OCI-M2 (cell line): Measurements from ENCODE around the gene SLC7A6.
"Not testable (repeated sequence)": the region's sequence is repeated elsewhere in the genome, so short reads cannot be mapped to it uniquely, and the experiment has no call there.

Experiments
- DNase-seq: peaks from one replicate; lab custom pipeline; 2025; ENCODE audit not compliant: unreplicated experiment; lab: John Stamatoyannopoulos, UW

Gene SLC7A6

GRCh38 chr16:68281368-68282063 lies 17.2 kb downstream of the SLC7A6 start:
- DNase-seq = no peak

GRCh38 chr16:68282064-68282452 lies 17.7 kb downstream of the SLC7A6 start:
- DNase-seq = no peak

DNA sequence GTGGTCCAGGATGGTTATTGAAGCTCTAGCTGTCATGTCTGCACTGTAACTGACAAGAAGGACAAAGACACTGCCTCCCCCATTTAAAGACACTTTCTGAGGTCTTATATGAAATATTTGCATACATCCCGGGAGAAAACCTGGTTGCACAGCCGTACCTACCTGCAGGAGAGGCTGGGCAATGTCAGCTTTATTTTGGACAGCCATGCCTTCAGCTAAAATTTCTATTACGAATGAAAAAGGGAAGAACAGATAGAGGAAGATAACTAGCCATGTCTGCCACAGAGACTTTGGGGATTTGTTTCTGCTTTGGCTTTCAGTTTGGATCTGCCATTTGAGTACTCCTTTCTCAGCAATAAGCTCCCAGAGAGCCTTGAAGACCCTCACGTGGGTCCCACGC lies 19.0 kb downstream of the SLC7A6 start:
- DNase-seq = no peak

GRCh38 chr16:68283801-68284598 lies 19.7 kb downstream of the SLC7A6 start:
- no peak for DNase-seq

GRCh38 chr16:68284847-68285246 lies 20.5 kb downstream of the SLC7A6 start:
- DNase-seq = no peak

DNA sequence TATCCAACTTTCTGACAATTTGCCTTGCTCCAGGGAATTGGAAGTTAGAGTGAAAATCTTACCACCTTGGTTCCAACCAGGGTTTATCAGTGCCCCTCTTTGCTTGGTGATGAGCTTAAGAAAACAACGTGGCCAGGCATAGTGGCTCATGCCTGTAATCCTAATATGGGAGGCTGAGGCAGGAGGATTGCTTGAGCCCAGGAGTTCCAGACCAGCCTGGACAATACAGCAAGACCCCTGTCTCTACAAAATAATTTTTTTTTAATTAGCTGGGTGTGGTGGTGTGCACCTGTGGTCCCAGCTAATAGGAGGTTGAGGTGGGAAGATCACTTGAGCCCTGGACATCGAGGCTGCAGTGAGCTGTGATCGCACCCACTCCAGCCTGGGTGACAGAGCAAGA lies 21.4 kb downstream of the SLC7A6 start:
- DNase-seq = no peak

DNA sequence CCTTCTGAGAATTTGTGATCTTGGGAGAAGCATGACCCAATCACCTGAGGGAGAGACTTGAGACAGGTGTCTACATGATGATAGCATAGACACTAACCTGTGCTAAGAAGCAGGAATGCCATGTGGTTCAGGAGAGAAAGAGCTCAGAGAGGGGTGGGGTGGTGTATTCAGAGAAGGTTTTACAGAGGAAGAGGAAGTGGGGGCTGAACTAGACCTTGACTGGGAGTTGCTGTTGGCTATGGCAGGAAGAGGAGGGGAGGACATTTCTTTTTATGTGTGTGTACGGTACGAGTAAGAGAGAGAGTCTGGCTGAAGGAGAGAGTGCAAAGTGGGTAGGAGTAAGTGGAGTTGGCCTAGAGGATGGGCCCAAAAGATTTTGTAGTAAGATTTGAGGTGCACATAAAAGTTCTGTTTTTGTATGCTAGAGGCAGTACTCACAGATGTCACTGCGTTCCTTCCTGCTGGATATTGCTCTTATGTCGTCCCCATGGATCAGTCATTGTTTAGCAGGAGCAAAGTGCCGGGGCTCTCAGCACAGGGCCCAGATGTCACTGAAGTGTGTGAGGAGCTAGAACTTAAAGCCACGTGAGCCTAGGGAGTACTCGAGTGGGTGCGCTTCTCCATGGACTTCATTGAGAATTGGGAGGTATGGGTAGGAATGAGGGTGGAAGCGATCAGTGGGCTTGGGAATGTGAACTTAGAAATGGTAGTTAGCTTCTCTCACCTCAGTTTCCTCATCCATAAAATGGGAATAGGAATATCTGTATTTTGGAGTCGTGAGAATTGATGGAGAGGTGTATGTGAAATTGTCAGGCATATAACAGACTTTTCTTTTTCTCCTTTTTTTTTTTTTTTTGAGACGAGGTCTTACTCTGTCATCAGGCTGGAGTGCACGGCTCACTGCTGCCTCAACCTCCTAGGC lies 22.1 kb downstream of the SLC7A6 start:
- no peak for DNase-seq

DNA sequence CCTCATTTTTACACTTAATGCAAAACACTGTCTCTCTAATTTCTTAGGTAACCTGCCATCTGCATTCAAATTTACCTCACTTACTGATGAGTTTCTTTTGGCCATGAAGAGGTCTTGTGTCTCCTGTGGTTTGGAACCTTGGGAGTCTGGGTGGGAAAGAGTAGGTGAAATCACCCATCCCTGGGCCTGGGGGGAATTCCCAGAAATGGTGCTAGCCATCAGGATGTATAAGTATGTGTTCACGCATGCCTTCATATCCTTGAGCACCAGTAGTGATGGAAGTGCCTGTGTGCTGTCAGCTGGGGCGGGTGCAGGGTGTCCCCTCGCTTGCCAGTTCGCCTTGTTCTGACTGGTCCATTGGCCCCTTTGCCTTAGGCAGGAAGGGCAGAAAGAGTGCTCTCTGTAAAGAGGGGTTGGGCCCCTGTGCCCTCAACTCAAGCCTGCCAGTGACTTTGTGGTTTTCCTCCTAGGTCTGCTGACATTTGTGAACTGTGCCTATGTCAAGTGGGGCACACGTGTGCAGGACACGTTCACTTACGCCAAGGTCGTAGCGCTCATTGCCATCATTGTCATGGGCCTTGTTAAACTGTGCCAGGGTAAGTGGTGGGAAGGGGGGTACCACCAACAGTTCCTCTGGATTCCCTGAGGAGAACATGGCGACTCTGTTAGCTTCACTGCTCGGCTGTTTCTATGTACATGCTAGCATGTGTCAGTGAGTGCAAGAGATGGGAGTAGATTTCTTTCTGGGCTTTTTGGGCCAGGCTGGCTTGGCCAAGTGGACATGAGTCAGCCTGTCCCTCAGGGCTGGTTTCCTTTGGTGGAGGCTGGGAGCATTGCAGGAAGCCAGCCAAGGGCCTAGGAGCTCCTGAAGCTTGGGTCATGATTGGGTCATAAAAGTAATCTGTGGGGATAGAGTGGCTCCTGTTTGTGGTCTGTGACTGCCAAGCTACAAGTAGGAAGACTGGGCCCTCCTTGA lies 23.2 kb downstream of the SLC7A6 start:
- DNase-seq = no peak

GRCh38 chr16:68288252-68288650 lies 23.9 kb downstream of the SLC7A6 start:
- DNase-seq = no peak

GRCh38 chr16:68288796-68289195 lies 24.5 kb downstream of the SLC7A6 start:
- DNase-seq = not testable (repeated sequence)

DNA sequence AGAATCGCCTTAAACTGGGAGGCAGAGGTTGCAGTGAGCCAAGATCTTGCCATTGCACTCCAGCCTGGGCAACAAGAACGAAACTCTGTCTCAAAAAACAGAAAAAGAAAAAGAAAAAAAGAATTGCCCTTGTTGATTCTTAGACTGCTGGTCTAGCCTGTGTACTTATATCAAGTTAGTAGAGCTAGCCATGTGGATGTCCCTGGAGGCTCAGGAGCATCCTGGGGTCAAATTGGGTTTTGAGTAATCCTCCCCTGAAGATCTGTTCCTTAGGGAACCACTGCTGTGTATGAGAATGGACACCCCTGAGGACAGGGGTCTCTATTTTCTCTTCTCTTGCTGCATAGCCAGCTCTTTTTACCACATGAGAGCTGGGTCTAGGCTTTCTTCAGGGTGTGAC lies 24.9 kb downstream of the SLC7A6 start:
- DNase-seq = no peak

DNA sequence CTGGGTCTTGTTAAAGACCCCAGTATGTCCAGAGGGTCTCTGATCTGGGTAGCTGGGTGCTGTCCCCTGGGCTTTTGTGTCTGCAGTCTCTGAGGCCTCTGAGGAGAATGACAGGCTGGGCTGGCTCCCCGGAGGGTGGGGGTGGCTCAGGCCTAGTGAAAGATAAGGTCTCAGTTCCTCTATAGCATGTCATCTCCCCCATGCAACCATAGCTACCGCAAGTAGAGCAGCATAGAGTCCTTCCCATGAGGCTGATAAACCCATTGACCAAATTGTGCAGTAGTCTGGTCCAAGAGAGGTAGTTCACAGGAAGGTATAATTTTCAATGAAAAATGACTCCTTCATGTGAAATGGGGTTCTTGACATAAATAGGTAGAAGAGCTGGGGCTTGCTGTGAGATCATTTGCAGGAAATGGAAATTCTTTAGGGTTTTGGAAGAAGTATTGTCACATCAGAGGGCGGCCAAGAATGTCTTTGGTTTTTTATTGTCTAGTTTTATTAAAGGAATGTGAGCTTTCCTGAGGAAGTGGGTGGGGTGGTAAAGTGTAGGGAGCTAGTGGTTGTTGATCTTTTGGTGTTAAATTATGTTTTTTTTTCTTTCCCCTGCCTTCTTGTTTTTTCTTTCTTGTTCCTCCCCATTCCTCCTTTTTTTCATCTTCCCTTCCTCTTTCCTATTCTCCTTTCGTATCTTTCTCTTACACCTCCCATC lies 25.4 kb downstream of the SLC7A6 start:
- no peak for DNase-seq

GRCh38 chr16:68290450-68290849 lies 26.1 kb downstream of the SLC7A6 start:
- DNase-seq = no peak

GRCh38 chr16:68291227-68291626 lies 26.9 kb downstream of the SLC7A6 start:
- no peak for DNase-seq

GRCh38 chr16:68292425-68292824 lies 28.1 kb downstream of the SLC7A6 start:
- DNase-seq = no peak

- no peak for DNase-seq
Measured at GRCh38 chr16:68296291-68296690, 32.0 kb downstream of the SLC7A6 start.

GRCh38 chr16:68296693-68297092 lies 32.4 kb downstream of the SLC7A6 start:
- DNase-seq = no peak

GRCh38 chr16:68297908-68298307 lies 33.6 kb downstream of the SLC7A6 start:
- no peak for DNase-seq

GRCh38 chr16:68298312-68298711 lies 34.0 kb downstream of the SLC7A6 start:
- DNase-seq = no peak
